GM06990 (cell line): Measurements from ENCODE around the gene EPDR1.

Source experiments
- DNase-seq: peaks from one replicate; pipeline ENCODE4 v3.0.0-alpha.2; 2011; ENCODE audit not compliant: insufficient read length; ENCODE audit errors: extremely low read depth
- H3K27me3 ChIP-seq: replicated peaks from 2 replicates; pipeline ENCODE4 v1.6.0; 2011; ENCODE audit warnings: low read length; ENCODE audit not compliant: control insufficient read depth, insufficient read depth
- H3K36me3 ChIP-seq: 2 replicates; pipeline ENCODE4 v1.5.1; 2011; ENCODE audit warnings: low read length; ENCODE audit not compliant: control insufficient read depth, insufficient read depth
- H3K4me3 ChIP-seq: replicated peaks from 2 replicates; pipeline ENCODE4 v1.5.1; 2011; ENCODE audit warnings: low read depth, mild to moderate bottlenecking, control low read depth, low read length
- TF ChIP-seq, protein P1 (sequence below): IDR thresholded peaks from 2 replicates; pipeline ENCODE4 v1.5.1; 2011; ENCODE audit warnings: low read length, control low read depth, mild to moderate bottlenecking, inconsistent platforms; ENCODE audit not compliant: insufficient read depth, poor library complexity, severe bottlenecking

Gene EPDR1

GRCh38 chr7:37984750-37985390 lies 64.4 kb downstream of the EPDR1 start:
- Histone ChIP-seq H3K27me3 (no peaks in the 10 kb centered on the region; the same call in 1 of the 2 replicates), H3K4me3 (no peak overlapping the region), H3K36me3 (no peaks in the 10 kb centered on the region)
- TF ChIP-seq, protein P1, sequence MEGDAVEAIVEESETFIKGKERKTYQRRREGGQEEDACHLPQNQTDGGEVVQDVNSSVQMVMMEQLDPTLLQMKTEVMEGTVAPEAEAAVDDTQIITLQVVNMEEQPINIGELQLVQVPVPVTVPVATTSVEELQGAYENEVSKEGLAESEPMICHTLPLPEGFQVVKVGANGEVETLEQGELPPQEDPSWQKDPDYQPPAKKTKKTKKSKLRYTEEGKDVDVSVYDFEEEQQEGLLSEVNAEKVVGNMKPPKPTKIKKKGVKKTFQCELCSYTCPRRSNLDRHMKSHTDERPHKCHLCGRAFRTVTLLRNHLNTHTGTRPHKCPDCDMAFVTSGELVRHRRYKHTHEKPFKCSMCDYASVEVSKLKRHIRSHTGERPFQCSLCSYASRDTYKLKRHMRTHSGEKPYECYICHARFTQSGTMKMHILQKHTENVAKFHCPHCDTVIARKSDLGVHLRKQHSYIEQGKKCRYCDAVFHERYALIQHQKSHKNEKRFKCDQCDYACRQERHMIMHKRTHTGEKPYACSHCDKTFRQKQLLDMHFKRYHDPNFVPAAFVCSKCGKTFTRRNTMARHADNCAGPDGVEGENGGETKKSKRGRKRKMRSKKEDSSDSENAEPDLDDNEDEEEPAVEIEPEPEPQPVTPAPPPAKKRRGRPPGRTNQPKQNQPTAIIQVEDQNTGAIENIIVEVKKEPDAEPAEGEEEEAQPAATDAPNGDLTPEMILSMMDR = no peak
- DNase-seq = no peak

GRCh38 chr7:37986908-37987330 lies 66.5 kb downstream of the EPDR1 start:
- H3K36me3 ChIP-seq = no peaks in the 10 kb centered on the region
- no peaks in the 10 kb centered on the region; the same call in 1 of the 2 replicates for H3K27me3 ChIP-seq
- TF ChIP-seq, protein P1 = no peak
- no peak overlapping the region for H3K4me3 ChIP-seq
- no peak for DNase-seq

- H3K27me3 ChIP-seq = no peaks in the 10 kb centered on the region; the same call in 1 of the 2 replicates
- no peak overlapping the region for H3K4me3 ChIP-seq
- TF ChIP-seq, protein P1 = no peak
- no peak for DNase-seq
- no peaks in the 10 kb centered on the region for H3K36me3 ChIP-seq
These were observed 67.3 kb downstream of the EPDR1 start for GRCh38 chr7:37987732-37988131.

DNA sequence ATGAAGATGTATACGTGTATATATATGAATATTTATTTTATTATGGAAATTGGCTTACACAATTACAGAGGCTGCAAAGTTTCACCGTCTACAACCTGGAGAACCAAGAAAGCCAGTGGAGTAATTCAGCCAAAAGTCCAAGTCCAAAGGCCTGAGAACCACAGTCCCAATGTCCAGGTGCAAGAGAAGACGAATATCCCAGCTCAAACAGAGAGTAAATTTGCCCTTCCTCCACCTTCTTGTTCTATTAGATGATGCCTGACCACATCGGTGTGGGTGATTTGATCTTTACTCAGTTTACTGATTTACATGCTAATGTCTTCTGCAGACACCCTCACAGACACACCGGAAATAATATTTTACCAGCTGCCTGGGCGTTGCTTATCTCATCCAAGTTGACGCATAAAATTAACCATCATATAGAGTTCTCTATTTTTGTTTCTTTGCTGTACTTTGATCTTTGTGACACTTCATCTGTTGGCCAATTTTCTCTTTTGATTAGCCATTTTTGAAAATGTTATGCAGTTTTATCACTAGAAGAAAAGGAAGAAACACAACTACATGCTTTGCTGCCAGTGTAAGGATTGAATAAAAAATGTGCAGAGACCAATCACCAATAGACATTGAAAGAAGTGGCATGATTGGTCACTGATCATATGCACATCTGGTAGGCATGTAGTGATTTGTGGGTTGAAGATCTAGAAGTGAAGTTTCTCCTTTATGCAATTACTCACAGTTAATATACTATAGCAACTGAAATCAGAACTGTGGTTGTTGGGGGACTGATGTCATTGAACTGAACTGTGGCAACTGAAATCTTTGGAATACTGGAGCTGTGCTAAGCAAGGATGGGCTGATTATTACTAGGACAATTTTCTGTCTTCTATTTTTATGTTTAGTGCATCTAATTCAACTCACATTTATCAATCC lies 68.5 kb downstream of the EPDR1 start:
- no peaks in the 10 kb centered on the region; the same call in 1 of the 2 replicates for H3K27me3 ChIP-seq
- no peak for DNase-seq

GRCh38 chr7:37990337-37990736 lies 69.9 kb downstream of the EPDR1 start:
- Histone ChIP-seq H3K4me3 (no peak overlapping the region), H3K36me3 (no peaks in the 10 kb centered on the region), H3K27me3 (no peaks in the 10 kb centered on the region; the same call in 1 of the 2 replicates)
- TF ChIP-seq, protein P1 = no peak
- no peak for DNase-seq

More for the DNA sequence above, 68.5 kb downstream of the EPDR1 start:
- H3K36me3 ChIP-seq = no peaks in the 10 kb centered on the region
- TF ChIP-seq, protein P1 = no peak
- H3K4me3 ChIP-seq = no peak overlapping the region
